NAMALWA (cell line): ENCODE data around the gene IGFL1.
"Not testable (repeated sequence)": the region's sequence is repeated elsewhere in the genome, so short reads cannot be mapped to it uniquely, and the experiment has no call there.

ENCODE experiments used
- DNase-seq: peaks from one replicate; pipeline ENCODE4 v3.0.0-alpha.2; 2015; ENCODE audit warnings: low spot score

The IGFL1 gene

DNA sequence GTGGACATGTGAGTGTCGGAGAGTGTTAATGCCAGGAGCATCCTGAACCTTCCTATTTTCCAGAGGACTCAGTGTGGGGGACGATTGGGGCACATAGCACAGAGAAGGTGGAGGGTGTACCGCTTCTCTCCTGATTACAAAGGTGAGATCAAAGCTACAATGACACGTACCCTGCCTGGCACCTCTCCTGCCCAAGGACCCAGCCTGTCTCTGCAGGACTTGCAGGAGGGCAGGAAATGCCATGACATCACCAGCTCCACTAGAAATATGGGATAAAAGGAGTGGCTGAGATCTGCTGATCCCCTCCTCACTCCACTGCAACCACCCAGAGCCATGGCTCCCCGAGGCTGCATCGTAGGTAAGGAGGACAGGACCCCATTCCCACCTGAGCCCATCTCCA lies at the start of gene IGFL1:
Gene IGFL1 (plus strand): TSS at position 301 of the 400 bp plus-strand sequence. CDS start 33 bp downstream, at position 334.
- DNase-seq = no peak

- no peak for DNase-seq
Measured at GRCh38 chr19:46180701-46181387, 48.7 kb upstream of the IGFL1 start.

- DNase-seq = no peak
Measured at GRCh38 chr19:46181388-46181779, 48.2 kb upstream of the IGFL1 start.

DNA sequence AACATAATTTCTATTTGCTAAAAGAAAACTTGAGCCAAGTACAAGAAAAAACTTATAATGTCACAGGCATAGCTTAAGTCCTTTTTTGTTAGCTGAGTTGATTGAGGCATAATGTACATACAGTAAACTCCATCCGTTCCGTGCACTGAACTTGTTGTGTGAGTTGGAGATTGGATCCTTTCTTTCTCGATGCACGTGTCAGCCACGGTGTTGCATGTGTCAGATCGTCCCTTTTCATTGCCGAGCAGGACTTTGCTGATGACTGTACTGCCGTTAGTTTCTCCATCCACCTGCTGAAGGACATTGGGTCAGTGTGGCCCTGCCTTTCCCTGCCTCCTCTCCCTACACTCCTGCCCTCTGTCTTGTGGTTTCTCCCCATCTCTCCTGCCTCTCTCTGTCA lies 47.1 kb upstream of the IGFL1 start:
- DNase-seq = no peak

GRCh38 chr19:46184775-46185710 lies 44.5 kb upstream of the IGFL1 start:
- peak; percentile 35 for DNase-seq

GRCh38 chr19:46186101-46186716 lies 43.3 kb upstream of the IGFL1 start:
- no peak for DNase-seq

- no peak for DNase-seq
Measured at GRCh38 chr19:46186717-46187101, 42.8 kb upstream of the IGFL1 start.

DNA sequence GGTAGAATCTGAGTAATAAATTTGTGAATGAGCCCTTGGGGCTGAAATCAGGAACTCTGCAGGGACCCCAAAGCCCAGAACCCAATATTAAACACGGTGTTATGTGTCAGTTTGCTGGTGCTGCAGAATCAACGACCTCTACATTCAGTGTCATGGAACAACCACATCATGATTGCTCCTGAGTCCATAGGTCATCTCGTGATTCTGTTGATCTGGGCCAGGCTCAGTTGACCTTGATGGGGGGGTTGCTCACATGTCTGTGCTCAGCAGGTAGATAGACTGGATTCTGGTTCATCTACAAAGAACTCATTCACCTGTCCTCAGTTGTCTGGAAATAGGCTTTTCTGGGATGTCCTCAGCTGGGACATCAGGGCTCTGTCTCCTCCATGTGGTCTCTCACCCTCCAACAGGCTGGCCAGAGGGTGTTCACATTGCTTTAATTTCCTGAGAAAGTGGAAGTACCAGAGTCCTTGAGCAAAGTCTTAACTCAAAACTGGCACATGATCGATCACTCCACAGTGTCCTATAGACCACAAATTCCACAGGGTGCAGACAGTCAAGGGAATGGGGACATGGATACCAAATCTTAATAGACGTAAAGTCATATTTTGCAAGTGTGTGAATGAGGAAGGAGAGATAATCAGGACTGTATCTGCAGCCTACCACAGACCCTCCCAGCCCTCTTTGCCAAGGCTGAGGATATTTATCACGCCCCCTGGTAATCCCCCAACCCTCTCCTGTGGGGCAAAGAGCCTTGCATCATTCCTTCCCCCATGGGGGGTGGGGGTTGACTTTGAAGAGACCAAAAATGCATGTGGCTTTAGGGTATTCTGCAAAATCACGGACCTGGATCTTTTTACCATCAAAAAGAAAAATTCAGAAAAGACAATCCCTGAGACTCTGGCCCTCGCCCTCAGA lies 39.3 kb upstream of the IGFL1 start:
- no peak for DNase-seq

DNA sequence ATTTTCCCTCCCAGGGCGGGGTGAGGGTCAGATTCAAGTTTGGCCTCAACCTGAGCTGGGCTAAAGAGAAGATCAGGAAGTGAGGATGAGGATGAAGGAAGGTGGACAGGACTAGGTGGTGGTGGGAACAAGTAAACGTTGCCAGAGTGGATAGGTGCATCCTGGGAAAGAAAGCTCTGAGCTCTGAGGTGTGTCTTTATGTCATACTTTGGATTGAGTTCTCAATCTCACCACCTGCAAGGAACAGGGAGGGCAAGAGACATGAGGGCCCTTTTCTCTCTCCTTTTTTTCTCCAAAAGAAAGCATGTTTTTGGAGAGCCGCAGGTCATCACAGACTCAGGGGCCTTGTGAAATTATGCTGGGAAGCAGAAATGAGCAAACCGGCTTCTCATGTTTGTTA lies 38.2 kb upstream of the IGFL1 start:
- no peak for DNase-seq

GRCh38 chr19:46191972-46192371 lies 37.6 kb upstream of the IGFL1 start:
- DNase-seq = no peak

GRCh38 chr19:46192626-46192991 lies 36.9 kb upstream of the IGFL1 start:
- DNase-seq = not testable (repeated sequence)

GRCh38 chr19:46192992-46193650 lies 36.4 kb upstream of the IGFL1 start:
- no peak for DNase-seq

DNA sequence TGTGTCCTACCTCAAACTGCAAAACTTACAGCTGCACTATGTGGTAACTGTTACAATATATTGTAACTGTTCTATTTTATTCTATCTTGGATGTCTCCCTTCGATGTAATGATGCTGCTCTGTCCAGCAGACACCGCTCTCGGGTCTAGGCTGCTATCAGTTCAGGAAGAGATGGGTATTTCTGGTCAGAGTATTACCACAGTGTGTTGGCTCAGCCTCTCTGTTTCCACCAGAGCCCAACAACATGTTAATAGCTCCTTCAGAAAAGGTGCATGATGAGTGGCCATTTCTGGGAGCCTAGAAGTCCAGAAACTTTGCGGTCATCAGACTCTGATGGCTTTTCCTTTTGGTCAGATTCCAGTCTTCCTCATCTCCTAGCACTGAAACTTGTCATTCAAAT lies 35.9 kb upstream of the IGFL1 start:
- DNase-seq = no peak

DNA sequence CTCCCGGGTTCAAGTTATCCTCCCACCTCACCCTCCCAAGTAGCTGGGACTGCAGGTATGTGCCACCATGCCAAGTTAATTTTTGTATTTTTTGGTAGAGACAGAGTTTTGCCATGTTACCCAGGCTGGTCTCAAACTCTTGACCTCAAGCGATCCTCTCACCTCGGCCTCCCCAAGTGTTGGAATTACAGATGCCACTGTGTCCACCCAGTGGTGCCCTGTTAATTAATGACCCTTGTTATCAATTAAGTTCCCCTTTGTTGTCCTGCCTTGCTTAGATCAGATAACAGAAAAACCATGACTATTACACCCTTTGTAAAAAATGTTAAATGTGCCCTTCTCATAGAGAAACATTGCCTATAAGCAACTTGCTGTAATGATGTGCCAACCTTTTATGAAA lies 34.4 kb upstream of the IGFL1 start:
- no peak for DNase-seq

DNA sequence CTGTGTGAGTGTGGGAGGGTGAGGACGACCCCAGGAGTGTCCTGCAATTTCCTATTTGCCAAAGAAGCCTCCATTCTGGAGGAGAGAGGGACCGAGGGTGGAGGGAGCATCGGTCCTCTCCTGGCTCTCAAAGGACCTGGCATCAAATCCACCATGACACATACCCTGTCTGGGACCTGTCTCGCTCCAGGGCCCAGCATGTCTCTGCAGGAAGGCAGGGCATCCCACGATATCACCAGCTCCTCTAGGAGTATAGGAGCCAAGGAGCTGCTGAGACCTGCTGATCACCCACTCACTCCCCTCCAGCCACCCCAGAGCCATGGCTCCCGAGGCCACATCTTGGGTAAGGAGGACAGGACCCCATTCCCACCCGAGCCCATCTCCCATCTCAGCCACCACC lies 33.6 kb upstream of the IGFL1 start:
- DNase-seq = not testable (repeated sequence)

GRCh38 chr19:46196410-46197124 lies 33.0 kb upstream of the IGFL1 start:
- DNase-seq = no peak

- DNase-seq = no peak
Measured at GRCh38 chr19:46197314-46198070, 32.0 kb upstream of the IGFL1 start.

DNA sequence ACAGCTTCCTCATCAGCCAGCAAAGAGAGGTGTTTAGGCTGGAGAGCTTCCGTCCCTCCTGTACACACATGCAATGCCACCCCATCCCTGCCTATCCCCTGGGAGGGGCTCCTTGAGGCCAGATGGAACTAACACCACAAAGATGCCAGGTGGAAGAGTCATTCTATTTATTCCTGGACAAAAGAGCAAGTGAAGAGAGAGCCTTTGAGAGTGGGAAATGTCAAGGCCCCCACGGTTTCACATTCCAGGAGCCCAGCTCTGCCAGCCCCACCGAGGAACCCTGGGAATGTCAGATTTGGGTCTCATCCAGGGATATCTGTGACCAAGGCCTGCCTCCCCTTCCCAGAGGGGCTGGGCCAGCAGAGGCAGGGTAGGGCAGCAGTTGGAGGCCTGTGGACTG lies 30.8 kb upstream of the IGFL1 start:
- no peak for DNase-seq

DNA sequence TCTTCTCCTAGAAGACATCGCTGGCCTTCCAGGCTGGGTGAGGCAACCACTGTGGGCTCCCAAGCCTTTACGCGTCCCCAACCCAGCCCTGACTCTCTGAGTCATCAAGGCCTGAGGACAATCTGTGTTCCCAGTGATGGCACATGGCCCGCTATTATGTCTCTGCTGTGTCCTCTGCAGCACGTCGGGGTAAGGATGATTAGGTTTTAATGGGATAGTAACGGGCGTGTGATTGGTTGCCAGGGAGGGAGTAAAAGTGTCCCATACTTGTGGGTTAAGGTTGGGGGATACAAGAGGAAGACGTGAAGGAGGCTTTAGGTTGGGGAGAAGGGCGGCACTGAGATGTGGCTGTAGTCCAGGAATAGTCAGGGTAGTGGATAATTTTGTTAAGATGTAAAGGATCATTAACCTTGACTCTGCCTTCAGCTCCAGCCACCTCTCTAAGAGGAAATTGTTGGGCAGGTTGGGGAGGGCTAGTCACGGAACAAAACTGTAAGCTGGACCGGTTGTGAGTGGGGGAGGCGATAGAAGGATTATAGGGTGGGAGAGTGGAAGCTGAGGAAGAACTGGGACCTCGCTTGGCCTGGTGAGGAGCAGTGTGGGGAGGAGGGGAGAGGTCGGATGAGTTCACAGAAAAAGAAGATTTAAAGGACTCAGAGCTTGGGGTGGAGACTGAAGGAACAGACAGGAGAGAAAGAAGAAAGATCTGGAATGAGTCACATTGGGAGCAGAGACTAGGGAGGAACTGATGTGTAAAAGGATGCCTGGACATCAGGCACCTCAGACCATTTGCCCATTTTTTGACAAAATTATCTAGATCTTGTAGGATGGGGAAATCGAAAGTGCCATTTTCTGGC lies 27.9 kb upstream of the IGFL1 start:
- no peak for DNase-seq
